HG02840 (cell line): ENCODE results near the gene COMMD3.
"Not testable (repeated sequence)": the region's sequence is repeated elsewhere in the genome, so short reads cannot be mapped to it uniquely, and the experiment has no call there.

ENCODE experiments used
- ATAC-seq: cut with Tn5 transposase; IDR thresholded peaks from one replicate; pipeline ENCODE4 v1.9.1; 2021; ENCODE audit warnings: mild to moderate bottlenecking, moderate library complexity, moderate number of reproducible peaks; ENCODE audit not compliant: unreplicated experiment, low FRiP score

The COMMD3 gene

DNA sequence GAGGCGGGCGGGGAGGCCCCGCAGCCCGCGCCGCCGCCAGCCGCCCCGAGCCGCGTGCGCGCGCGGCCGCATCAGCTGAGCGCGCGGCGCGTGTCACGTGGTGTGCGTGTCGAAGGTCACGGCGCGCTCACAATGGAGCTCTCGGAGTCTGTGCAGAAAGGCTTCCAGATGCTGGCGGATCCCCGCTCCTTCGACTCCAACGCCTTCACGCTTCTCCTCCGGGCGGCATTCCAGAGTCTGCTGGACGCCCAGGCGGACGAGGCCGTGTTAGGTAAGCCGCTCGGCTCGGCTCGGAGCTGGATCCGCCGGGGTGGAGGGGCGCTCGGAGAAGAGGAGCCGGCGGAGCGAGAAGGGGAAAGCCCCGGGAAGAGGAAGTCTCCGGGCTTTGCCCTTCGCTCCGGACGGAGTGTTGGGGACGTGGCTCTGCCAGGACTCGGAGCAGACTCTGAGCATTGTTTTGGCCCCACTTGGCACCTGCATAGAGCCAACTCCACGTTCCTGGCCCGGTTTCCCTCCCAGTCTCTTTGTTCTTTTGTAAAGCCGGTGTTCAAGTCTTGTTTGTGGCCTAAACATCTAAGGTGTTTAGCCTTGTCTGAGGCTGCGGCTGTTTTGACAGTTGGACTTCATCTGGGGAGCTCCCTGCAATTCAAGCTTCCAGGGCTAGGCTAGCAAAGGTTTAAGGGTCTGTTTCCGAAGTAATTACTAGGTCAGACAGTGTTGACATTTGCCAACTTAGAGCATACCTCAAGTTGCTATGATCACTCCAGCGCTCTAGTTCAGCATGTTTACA, at the start of gene COMMD3:
TSS of gene COMMD3 (plus strand) at position 103 of the 790 bp plus-strand sequence. CDS start at position 133, 30 bp downstream.
- ATAC-seq, result peak; percentile 70

DNA sequence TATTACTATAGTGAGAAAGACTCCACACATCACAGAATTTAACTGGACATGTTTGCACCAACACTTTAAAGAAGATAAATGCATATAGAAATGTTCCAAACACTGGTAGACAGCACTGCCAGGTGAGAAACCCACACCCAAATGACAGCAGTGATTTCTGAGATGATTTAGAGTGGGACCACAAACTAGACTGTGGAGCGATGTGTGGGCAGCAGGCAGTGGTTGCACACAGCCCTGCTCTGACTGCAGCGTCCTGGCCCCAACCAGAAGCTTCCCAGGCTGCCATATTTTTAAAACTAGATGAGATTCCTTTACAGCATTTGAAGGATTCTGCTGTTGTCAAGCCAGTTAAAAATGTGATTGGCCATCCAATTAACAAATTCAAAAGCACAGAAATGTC, 47.7 kb upstream of the COMMD3 start:
- ATAC-seq, result no peak

DNA sequence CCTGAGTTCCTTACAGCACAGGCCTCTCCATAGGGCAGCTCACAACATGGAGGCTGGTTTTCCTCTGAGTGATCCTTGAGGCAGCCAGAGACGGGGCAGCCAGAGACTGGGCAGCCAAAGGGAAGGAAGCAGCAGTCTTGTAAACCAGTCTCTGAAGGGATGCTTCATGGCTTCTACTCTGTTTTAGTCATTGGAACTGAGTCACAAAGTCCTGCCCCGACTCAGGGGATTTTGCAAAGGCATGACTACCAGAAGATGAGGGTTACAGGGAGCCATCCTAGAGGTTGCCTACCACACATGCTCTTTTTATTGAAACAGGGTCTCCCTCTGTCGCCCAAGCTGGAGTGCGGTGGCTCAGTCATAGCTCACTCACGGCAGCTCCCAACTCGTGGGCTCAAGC, 44.4 kb upstream of the COMMD3 start:
- ATAC-seq, result no peak

DNA sequence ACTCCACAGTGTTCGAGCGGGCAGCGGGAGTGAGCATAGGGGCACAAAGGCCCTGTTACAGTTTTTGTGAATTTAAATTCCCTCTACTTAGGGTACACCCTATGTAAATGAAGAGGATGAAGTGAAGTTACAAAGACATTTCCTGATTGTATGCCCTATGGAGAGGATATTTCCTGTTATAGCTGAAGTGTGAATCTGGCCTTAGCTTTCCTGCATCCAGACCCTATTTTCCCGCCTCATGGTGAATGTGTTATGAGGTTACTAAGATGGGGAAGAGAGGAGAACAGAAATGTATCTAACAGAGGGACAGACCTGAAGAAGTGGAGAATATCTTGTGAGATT, 37.8 kb upstream of the COMMD3 start:
- ATAC-seq, result no peak

DNA sequence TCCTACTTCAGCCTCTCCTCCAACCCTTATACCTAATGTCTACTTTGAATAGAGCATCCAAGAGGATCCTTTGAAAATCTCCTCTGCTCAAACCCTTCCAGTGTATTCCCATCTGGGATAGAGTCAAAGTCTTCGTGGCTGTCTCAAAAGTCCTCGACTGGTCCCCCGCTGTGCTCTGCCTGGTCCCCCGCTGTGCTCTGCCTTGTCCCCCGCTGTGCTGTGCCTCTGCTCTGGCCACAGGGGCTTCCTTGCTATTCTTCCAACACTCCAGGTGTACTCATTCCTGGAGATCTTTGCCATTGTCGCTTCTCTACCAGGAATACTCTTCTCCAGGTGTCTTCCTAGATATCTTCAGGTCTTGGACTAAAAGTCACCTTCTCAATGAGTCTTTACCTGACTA, 36.1 kb upstream of the COMMD3 start:
- ATAC-seq, result no peak

DNA sequence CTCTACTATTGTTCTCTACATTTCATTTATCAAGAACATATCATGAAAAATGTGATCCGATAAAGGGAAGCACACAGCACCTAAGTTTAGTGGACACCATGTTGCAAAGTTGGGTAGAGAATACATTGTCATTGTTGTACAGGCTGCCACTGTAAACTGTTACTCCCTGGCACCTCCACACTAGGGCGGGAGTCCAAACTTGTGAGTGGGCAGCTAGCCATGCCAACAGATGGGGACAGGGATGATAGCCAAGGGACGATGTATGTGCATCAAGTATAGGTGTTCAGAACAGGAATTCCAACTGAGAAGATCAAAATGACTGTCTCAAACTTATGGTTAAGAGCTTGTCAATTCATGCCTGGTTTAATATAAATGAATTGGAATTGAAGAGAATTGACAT, 31.1 kb upstream of the COMMD3 start:
- ATAC-seq, result no peak

DNA sequence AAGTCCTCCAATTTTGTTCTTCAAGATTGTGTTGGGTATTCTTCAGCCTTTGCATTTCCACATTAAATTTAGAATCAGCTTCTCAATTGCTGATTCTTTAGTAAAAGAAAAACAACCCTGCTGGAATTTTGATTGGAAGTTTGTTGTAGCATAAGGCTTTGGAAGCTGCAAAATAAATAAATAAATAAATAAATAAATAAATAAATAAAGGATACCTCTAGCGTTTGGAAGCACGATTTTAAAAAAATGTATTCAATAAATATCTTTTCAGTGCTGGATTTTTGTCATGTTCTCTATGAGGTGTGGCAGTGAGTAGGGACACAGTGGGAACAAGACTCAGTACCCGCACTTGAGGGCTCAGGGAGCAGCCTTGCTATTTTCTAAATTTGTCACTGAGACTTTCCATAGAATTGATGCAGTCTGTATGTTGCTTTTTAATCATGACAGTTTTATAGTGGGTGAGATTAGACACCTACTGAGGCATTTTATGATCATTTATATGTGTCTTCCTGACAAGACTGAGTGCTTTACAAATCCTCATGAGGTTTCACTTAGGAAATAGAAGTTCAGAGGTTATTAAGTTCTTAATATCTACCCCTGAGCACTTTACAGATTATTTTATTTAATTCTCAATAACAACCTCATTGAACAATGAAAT, 22.3 kb upstream of the COMMD3 start:
- ATAC-seq, result no peak

DNA sequence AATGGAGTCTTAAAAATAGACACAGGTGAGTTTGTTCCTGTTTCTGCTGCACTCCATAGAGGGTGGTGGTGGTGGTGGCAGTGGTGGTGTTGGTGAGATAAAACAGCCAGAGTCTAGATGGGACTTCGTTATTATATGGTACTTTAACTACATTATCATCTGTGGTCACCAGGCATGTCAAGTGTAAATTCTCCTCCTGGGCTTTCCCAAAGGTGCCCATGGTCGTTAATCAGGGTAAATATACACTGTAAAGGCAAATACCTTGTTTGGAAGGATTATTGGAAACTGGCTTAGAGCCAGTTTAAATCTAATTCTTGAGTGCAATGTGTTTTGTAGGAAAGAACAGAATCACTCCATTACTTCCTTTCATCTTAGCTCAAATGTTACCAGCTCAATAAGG, 21.5 kb upstream of the COMMD3 start:
- ATAC-seq, result no peak

DNA sequence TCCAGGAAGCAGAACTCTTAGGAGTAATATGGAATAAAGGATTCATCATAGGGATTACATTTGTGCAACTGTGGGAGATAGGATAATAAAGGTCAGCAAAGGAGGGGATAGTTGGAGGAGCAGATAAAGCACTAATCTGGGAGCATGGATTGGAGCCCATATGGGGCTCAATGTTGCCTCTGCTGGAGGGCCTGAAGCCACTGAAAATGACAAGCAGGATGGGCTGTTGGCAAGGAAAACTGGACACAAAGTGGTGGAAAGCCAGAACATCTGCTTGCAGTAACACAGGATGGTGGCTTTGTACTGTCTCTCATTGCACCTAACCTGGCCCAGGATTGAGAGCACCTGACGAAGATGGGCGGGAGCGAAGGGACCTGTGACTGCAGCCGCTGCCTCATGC, 15.0 kb upstream of the COMMD3 start:
- ATAC-seq, result no peak

DNA sequence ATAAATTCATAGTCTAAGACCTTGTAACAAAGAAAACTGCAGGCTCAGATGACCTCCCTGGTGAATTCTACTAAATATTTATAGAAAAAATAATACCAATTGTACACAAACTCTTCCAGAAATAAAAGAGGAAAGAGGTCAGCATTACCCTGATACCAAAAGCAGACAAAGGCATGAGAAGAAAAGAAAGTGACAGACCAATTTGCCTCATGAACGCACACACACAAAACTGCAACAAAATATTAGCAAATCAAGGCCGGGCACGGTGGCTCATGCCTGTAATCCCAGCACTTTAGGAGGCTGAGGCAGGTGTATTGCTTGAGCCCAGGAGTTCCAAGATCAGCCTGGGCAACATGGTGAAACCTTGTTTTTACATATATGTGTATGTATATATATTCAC, 12.7 kb upstream of the COMMD3 start:
- no peak for ATAC-seq

DNA sequence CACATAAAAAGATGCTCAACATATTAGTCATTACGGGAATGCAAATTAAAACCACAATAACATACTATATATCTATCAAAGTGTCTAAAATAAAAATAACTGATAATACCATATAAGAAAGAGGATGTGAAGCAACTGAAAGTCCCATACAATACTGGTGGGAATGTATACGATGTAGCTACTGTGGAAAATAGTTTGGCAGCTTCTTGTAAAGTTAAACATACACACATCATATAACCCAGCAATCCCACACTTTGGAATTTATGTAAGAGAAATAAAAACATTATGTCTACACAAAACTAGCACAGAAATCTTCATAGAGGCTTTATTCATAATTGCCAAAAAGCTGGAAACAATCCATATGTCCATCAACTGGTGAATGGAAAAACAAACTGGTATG, 10.5 kb upstream of the COMMD3 start:
- ATAC-seq, result no peak

DNA sequence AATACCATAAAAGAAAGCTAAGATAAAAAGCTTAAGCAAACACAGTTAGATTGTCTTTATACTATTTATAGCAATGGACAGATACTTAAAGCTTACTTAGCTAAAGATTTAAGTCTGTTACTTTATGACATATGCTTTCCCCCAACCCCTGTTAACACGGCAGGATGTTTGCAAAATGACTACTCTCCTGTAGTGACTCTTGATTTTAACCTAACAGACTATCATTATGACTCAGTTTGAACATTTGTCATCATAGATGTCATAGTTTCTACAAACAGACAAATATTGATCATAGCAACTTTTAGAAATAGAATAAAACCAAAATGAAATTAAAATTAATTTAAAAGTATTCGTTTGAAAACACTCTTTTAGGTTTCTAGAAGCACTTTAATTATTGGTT, 7.8 kb upstream of the COMMD3 start:
- ATAC-seq, result peak; percentile 98

DNA sequence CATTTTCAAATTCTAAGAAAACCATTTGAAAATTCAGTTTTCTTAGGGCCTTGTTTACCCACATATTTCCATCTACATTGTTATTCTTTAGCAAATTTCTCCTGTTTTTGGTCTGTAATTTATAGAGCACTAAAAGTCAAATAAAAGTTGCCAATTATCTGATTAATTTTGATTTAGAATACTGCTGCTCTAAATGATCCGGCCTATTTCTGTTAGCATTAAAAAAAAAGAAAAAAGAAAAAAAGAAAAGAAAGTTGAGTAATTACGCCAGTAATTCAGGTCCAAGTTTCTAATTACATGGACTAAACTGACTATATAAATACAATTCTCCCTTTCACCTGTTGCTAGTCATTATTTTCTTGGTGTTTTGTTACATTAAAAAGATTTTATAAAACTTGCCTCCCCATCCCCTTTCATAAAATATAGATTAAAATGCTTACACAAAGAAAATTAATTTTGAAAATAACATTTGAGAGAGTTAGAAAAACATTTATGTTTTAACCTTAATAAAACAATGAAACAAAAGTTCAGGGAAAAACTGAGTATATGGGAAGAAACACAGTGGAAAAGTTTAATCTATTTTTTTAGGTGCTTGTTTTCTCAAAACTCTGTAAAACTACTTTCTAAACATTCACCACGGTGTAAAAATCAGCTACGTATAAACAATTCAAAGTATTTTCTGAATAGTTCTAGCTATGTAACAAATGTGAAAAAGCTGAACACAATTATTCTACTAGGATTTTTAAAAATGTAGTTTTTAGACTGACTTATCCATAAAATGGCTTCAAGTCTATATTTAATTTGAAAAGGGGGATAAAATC, 6.8 kb upstream of the COMMD3 start:
- no peak for ATAC-seq

DNA sequence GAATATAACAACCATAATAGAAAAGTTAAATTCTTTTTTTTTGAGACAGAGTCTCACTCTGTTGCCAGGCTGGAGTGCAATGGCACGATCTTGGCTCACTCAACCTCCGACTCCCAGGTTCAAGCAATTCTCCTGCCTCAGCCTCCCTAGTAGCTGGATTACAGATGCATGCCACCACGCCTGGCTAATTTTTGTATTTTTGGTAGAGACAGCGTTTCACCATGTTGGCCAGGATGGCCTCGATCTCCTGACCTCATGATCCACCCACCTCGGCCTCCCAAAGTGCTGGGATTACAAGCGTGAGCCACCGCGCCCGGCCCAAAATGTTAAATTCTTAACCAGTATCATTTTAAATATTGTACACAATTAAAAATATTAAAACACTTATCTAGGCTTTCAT, 6.2 kb upstream of the COMMD3 start:
- not testable (repeated sequence) for ATAC-seq

DNA sequence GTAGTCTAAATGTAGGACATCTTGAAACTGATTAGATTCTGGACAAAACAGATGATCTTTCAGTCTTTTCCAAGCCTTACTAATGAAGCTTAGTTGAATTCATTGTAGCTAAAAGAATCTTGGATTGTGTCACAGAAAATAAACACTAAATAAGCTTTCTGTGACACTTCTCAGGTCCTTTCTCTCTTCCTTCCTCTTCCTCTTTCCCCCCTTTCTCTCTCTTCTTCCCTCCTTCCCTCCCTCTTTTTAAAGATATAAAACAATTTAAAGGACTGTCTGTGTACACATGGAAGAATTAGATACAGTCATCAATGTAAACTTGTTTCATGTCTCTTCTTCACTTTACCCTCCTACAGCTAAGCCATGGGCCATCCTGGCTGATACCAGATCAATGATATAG, 5.3 kb upstream of the COMMD3 start:
- ATAC-seq, result no peak

DNA sequence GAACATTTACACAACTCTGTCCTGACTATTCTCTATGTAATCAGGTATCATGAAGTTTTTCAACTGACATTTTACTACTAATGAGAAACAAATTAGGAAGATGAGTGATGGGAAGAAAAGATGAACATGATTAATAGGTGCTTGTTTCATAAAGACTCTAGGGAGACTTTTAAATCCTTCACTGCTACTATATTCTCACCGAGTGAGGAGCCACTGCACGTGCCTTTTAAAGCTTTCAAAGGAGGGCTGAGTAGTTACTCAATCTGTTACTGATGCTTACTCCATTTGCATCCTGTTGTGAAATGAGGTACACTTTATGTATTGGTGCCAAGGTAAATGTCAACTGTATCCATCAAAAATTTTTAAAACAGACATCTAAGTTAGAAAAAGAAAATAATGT, 1.3 kb upstream of the COMMD3 start:
- no peak for ATAC-seq

DNA sequence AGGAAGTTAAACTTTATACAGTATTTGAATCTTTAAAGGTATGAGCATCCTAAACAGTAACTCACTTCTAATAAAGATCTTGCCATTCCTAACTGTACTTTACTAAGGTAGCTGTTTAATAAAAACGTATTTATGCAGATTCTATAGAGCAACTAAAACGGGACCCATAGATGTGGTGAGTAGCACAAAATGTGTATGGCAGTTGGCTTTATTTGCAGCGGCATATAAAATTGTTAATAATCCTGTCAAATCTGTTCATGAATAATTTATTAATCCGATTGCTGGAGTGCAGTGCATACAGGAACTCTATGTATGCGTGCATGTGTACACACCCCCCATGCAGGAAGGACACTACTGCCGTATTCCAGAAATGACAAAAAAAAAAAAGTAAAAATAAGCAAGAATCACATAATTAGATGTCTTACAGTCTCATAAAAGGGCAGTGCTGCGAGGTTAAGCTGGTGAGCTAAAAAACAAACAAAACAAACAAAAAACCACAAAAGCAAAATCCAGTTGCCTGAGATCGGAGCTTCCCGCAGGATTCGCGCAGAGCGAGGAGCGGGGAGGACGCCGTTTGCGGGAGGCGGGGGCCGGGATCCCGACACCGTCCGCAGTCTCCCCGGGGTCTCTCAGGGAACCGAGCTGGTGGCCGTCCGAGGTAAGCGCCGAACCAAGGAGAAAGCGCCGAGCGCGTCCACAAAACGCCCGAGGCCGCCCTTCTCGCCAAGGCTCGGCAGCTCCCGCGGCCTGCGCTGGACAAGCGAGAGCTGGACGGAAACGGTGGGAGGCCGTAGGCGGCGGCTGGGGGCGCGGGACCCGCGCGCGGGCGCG, 518 bp upstream of the COMMD3 start:
- ATAC-seq, result peak; percentile 18

DNA sequence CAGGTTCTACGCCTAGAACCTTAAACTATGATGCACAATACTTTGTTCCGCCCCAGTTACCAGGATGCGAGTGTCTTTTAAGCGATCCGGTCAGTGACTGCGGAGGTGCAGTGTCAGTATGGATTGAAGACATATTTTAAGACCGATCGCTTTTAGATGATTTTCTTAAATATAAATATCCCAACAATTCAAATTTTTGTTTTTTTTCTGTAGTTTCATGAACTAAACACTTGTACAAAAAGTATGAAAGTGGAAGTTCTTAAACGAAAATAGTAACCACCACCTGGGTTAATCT, 835 bp downstream of the COMMD3 start:
- peak; percentile 26 for ATAC-seq

DNA sequence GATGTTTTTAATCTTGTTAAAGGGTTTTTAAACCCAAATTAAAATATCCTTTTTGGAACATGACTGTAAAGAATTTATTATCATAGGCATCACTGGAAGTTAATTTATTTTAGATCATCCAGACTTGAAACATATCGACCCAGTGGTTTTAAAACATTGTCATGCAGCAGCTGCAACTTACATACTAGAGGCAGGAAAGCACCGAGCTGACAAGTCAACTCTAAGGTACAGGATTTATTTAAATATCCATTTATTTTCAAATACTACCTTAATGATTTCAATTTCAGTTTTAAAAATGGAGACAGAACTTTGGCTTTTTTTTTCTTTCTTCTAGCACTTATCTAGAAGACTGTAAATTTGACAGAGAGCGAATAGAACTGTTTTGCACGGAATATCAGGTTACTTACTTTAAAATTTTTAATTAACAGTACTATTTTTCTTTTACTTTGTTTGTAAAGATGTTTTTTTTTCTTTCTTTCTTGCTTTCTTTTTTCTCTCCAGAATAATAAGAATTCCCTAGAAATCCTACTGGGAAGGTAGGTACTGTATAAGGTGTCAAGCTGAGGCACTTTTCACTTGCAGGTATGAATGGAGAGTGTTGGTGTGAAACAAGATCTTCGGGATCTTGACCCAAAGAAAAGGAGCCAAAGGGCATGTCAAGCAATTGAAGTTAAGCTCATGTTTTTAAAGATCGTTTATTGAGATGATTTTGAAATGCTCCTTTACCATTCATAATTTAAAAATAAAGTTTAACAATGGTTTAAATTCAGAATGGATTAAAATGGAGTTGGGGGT, 1.8 kb downstream of the COMMD3 start:
- no peak for ATAC-seq

DNA sequence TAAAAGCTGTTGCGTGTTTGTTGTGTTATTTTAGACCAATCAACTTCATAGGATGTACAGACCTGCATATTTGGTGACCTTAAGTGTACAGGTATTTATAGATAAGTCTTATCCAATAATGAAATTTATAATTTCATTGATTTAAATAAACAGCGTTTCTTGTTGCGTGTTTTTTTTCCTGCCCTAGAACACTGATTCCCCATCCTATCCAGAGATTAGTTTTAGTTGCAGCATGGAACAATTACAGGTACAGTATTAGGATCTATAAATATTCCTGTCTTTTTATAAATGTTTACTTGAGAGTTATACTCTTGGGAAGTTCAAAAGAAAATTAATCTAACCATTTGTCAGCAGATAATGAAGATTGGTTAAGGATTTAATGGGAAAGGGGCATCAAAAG, 2.6 kb downstream of the COMMD3 start:
- ATAC-seq, result no peak
